ENCODE results near the gene NCBP2L.

DNA sequence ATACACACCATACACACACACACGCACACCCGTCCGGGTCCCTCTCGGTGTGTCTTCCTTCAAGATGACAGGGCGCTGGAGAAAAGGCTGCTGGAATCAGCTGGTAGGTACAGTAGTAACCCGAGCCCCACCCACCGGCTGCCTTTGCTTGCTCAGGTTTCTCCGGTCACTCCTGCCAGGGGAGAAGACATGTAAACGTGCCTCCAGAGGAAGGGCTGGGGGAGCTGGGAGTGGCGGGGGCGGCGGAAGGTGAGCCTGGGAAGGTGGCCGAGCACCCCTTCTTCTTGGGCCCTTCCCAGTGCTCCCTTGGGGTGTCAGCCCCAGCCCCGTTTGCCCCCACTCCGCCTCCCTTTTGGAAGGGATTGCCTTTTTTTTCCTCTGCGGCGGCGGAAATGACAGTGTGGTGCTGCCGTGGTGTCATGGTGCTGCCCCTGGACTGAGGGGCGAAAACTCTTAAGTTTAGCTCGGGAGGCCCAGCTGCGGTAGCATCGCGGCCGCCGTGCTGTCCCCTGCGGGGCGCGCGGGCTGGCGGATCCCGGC lies 48.2 kb downstream of the NCBP2L start, which contains the start of gene MID2:
- TF ChIP-seq, protein P1, sequence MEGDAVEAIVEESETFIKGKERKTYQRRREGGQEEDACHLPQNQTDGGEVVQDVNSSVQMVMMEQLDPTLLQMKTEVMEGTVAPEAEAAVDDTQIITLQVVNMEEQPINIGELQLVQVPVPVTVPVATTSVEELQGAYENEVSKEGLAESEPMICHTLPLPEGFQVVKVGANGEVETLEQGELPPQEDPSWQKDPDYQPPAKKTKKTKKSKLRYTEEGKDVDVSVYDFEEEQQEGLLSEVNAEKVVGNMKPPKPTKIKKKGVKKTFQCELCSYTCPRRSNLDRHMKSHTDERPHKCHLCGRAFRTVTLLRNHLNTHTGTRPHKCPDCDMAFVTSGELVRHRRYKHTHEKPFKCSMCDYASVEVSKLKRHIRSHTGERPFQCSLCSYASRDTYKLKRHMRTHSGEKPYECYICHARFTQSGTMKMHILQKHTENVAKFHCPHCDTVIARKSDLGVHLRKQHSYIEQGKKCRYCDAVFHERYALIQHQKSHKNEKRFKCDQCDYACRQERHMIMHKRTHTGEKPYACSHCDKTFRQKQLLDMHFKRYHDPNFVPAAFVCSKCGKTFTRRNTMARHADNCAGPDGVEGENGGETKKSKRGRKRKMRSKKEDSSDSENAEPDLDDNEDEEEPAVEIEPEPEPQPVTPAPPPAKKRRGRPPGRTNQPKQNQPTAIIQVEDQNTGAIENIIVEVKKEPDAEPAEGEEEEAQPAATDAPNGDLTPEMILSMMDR (IDR thresholded peaks at IDR 0.05): no peak
- peak in 1 of 2 donors; percentile 62 for TF ChIP-seq POLR2A (IDR thresholded peaks at IDR 0.05)

All from adrenal gland (tissue), 5 donors.